Measurements from ENCODE around the gene SNTA1.

SNTA1 gene

GRCh38 chr20:33388268-33388667 lies 55.3 kb downstream of the SNTA1 start:
- TF ChIP-seq REST (IDR thresholded peaks at IDR 0.05; ENCODE audit: insufficient read depth in 1 of 2, low read depth in 2 of 2, low read length in 2 of 2) (no peak), TAF1 (IDR thresholded peaks at IDR 0.05; ENCODE audit: borderline replicate concordance, insufficient read depth, low read length) (no peak), POLR2AphosphoS5 (IDR thresholded peaks at IDR 0.05; ENCODE audit: low read depth, low read length) (no peak), FOXP2 (optimal IDR thresholded peaks at IDR 0.05; ENCODE audit: borderline replicate concordance, extremely low read depth, extremely low read length, insufficient read depth) (no peak), SIN3A (IDR thresholded peaks at IDR 0.05; ENCODE audit: borderline replicate concordance, insufficient read depth, low read length) (no peak)

- TF ChIP-seq SIN3A (IDR thresholded peaks at IDR 0.05; ENCODE audit: borderline replicate concordance, insufficient read depth, low read length) (no peak), POLR2AphosphoS5 (IDR thresholded peaks at IDR 0.05; ENCODE audit: low read depth, low read length) (no peak), TAF1 (IDR thresholded peaks at IDR 0.05; ENCODE audit: borderline replicate concordance, insufficient read depth, low read length) (no peak), FOXP2 (optimal IDR thresholded peaks at IDR 0.05; ENCODE audit: borderline replicate concordance, extremely low read depth, extremely low read length, insufficient read depth) (no peak), REST (IDR thresholded peaks at IDR 0.05; ENCODE audit: insufficient read depth in 1 of 2, low read depth in 2 of 2, low read length in 2 of 2) (no peak)
These were observed 56.4 kb downstream of the SNTA1 start for GRCh38 chr20:33387177-33387576.

DNA sequence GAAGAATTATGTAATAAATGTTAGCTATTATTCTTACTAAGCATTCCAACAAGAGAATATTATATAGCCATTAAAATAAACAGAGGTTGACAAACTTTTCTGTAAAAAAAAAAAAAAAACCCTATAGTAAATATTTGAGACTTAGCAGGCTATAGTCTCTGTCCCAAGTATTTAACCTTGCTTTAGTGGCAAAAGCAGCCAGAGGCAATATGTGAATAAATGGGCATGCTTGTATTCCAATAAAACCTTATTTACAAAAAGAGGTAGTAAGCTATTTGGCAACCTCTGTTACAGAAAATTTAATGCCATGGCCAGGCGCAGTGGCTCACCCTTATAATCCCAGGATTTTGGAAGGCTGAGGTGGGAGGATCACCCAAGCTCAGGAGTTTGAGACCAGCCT lies 56.9 kb downstream of the SNTA1 start:
- no peak for TF ChIP-seq SIN3A (IDR thresholded peaks at IDR 0.05; ENCODE audit: borderline replicate concordance, insufficient read depth, low read length)
- TF ChIP-seq TAF1 (IDR thresholded peaks at IDR 0.05; ENCODE audit: borderline replicate concordance, insufficient read depth, low read length) = no peak
- no peak for TF ChIP-seq REST (IDR thresholded peaks at IDR 0.05; ENCODE audit: insufficient read depth in 1 of 2, low read depth in 2 of 2, low read length in 2 of 2)
- no peak for TF ChIP-seq FOXP2 (optimal IDR thresholded peaks at IDR 0.05; ENCODE audit: borderline replicate concordance, extremely low read depth, extremely low read length, insufficient read depth)
- TF ChIP-seq POLR2AphosphoS5 (IDR thresholded peaks at IDR 0.05; ENCODE audit: low read depth, low read length) = no peak

GRCh38 chr20:33377366-33377765 lies 66.2 kb downstream of the SNTA1 start:
- no peak for TF ChIP-seq SIN3A (IDR thresholded peaks at IDR 0.05; ENCODE audit: borderline replicate concordance, insufficient read depth, low read length)
- no peak for TF ChIP-seq REST (IDR thresholded peaks at IDR 0.05; ENCODE audit: insufficient read depth in 1 of 2, low read depth in 2 of 2, low read length in 2 of 2)
- no peak for TF ChIP-seq POLR2AphosphoS5 (IDR thresholded peaks at IDR 0.05; ENCODE audit: low read depth, low read length)
- TF ChIP-seq FOXP2 (optimal IDR thresholded peaks at IDR 0.05; ENCODE audit: borderline replicate concordance, extremely low read depth, extremely low read length, insufficient read depth) = no peak
- no peak for TF ChIP-seq TAF1 (IDR thresholded peaks at IDR 0.05; ENCODE audit: borderline replicate concordance, insufficient read depth, low read length)

Data from PFSK-1 (cell line).